Liver (tissue), 3 donors: ENCODE measurements around the gene IPMK.

ENCODE experiments used
- ATF3 ChIP-seq: IDR thresholded peaks from 2 replicates; pipeline ENCODE4 v1.6.1; 2016; ENCODE audit warnings: antibody characterized with exemption
- CTCF ChIP-seq: fragments of 150-350 bp; IDR thresholded peaks from 2 replicates; pipeline ENCODE4 v1.5.1; 2017; ENCODE audit warnings: improper control_type of control experiment, low read depth, low read length; ENCODE audit not compliant: missing input control
- GABPA ChIP-seq, 2 donors: IDR thresholded peaks in 1 of 2; conservative IDR thresholded peaks in 1 of 2; 2 replicates each; pipeline ENCODE4 v1.6.1; 2016; ENCODE audit warnings: antibody characterized with exemption in 2 of 2, mild to moderate bottlenecking in 1 of 2, moderate library complexity in 1 of 2
- MAX ChIP-seq: IDR thresholded peaks from 2 replicates; pipeline ENCODE4 v1.6.1; 2016; ENCODE audit warnings: antibody characterized with exemption
- REST ChIP-seq: IDR thresholded peaks from 2 replicates; pipeline ENCODE4 v1.6.1; 2016; ENCODE audit warnings: antibody characterized with exemption, mild to moderate bottlenecking
- SP1 ChIP-seq: IDR thresholded peaks from 2 replicates; pipeline ENCODE4 v1.6.1; 2018; ENCODE audit warnings: antibody characterized with exemption, mild to moderate bottlenecking
- YY1 ChIP-seq: IDR thresholded peaks from 2 replicates; pipeline ENCODE4 v1.6.1; 2016; ENCODE audit warnings: antibody characterized with exemption, mild to moderate bottlenecking
- donor health status: healthy.
- donor health status: healthy.

GRCh38 chr10:58220769-58221451 lies 46.8 kb downstream of the IPMK start:
- TF ChIP-seq CTCF, result no peak
- no peak for TF ChIP-seq MAX
- no peak for TF ChIP-seq REST
- TF ChIP-seq SP1, result no peak
- TF ChIP-seq ATF3, result no peak
- no peak for TF ChIP-seq YY1
- no peak for TF ChIP-seq GABPA (IDR thresholded peaks at IDR 0.05 in 1 of 2, conservative IDR thresholded peaks at IDR 0.05 in 1 of 2)
